ENCODE data around the gene CEP192.

- TF ChIP-seq, protein P1, sequence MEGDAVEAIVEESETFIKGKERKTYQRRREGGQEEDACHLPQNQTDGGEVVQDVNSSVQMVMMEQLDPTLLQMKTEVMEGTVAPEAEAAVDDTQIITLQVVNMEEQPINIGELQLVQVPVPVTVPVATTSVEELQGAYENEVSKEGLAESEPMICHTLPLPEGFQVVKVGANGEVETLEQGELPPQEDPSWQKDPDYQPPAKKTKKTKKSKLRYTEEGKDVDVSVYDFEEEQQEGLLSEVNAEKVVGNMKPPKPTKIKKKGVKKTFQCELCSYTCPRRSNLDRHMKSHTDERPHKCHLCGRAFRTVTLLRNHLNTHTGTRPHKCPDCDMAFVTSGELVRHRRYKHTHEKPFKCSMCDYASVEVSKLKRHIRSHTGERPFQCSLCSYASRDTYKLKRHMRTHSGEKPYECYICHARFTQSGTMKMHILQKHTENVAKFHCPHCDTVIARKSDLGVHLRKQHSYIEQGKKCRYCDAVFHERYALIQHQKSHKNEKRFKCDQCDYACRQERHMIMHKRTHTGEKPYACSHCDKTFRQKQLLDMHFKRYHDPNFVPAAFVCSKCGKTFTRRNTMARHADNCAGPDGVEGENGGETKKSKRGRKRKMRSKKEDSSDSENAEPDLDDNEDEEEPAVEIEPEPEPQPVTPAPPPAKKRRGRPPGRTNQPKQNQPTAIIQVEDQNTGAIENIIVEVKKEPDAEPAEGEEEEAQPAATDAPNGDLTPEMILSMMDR (conservative IDR thresholded peaks at IDR 0.05 in 1 of 2, IDR thresholded peaks at IDR 0.05 in 1 of 2; ENCODE audit: extremely low read depth in 1 of 2, insufficient read depth in 1 of 2, low read depth in 1 of 2, low read length in 2 of 2), result no peak
- TF ChIP-seq EZH2 (IDR thresholded peaks at IDR 0.05; ENCODE audit: borderline replicate concordance, low read length), result no peak
Observed at GRCh38 chr18:13110559-13110958, 119.4 kb downstream of the CEP192 start.

Measured in mammary epithelial cell (primary cell).